CD4-positive, CD25-positive, alpha-beta regulatory T cell (primary cell): ENCODE results near the gene ZBTB8OS. TPM values are rescaled to one million over a fixed set of nuclear protein-coding genes. Genes with fewer than 3 reads are reported as not detected.
"Not testable (repeated sequence)": the region's sequence is repeated elsewhere in the genome, so short reads cannot be mapped to it uniquely, and the experiment has no call there.

ENCODE experiments used
- ATAC-seq, 2 donors: fragments of 150-1000 bp; cut with Tn5 transposase; one replicate each; pipeline ENCODE4 v1.10.0; 2021; ENCODE audit warnings: low read depth in 2 of 2, moderate number of reproducible peaks in 2 of 2, moderate library complexity in 1 of 2
- DNase-seq, 3 donors: peaks; one replicate each; pipeline versions ENCODE4 v3.0.0 to v3.0.0-alpha.2; 2012 to 2022; ENCODE audit warnings: mixed read lengths in 1 of 3
- H3K27ac ChIP-seq: one replicate; pipeline ENCODE4 v1.7.0; 2013; ENCODE audit warnings: mild to moderate bottlenecking, low read length; ENCODE audit not compliant: insufficient read depth, poor library complexity, severe bottlenecking
- H3K27me3 ChIP-seq: one replicate; pipeline ENCODE4 v1.7.0; 2013; ENCODE audit warnings: low read length; ENCODE audit not compliant: control insufficient read depth, insufficient read depth
- H3K36me3 ChIP-seq: one replicate; pipeline ENCODE4 v1.7.0; 2013; ENCODE audit warnings: mild to moderate bottlenecking, low read length, moderate library complexity; ENCODE audit not compliant: control insufficient read depth, insufficient read depth
- H3K4me1 ChIP-seq: 2 replicates; pipeline ENCODE4 v1.7.0; 2013; ENCODE audit warnings: mild to moderate bottlenecking, low read length; ENCODE audit not compliant: insufficient read depth, control insufficient read depth, poor library complexity, severe bottlenecking
- H3K4me3 ChIP-seq: one replicate; pipeline ENCODE4 v1.7.0; 2013; ENCODE audit warnings: low read depth, mild to moderate bottlenecking, low read length, moderate library complexity
- H3K9me3 ChIP-seq, 2 experiments: 1 replicate in 1 of 2; 2 replicates in 1 of 2; pipeline ENCODE4 v1.7.0; 2013; ENCODE audit warnings: low read length in 2 of 2, mild to moderate bottlenecking in 1 of 2, moderate library complexity in 1 of 2; ENCODE audit not compliant: control insufficient read depth in 2 of 2
- H3K27ac Mint-ChIP-seq, 3 donors: one replicate each; pipeline ENCODE4 v1.8.0; 2020 to 2022; ENCODE audit warnings: mild to moderate bottlenecking in 3 of 3, mixed read lengths in 3 of 3, moderate library complexity in 2 of 3
- H3K27me3 Mint-ChIP-seq: one replicate; pipeline ENCODE4 v1.8.0; 2022; ENCODE audit warnings: mild to moderate bottlenecking, mixed read lengths
- H3K36me3 Mint-ChIP-seq: one replicate; pipeline ENCODE4 v1.8.0; 2020; ENCODE audit warnings: mixed read lengths
- H3K4me1 Mint-ChIP-seq, 4 donors: one replicate each; pipeline ENCODE4 v1.8.0; 2020 to 2022; ENCODE audit warnings: mixed read lengths in 4 of 4, mild to moderate bottlenecking in 1 of 4
- H3K4me3 Mint-ChIP-seq, 4 donors: one replicate each; pipeline ENCODE4 v1.8.0; 2020 to 2022; ENCODE audit warnings: mild to moderate bottlenecking in 4 of 4, mixed read lengths in 4 of 4, moderate library complexity in 3 of 4
- H3K9me3 Mint-ChIP-seq, 7 donors: one replicate each; pipeline ENCODE4 v1.8.0; 2020 to 2022; ENCODE audit warnings: mixed read lengths in 7 of 7, mild to moderate bottlenecking in 3 of 7, moderate library complexity in 2 of 7
- polyA plus RNA-seq, 4 donors: library from polyadenylated mRNA; unstranded; fragments of 300-500 nt; fragmentation: Illumina TruSeq; gene quantifications; one replicate each; pipeline ENCODE4 v1.2.3, GENCODE V29; 2021
- total RNA-seq: library from RNA; stranded (reverse); gene quantifications from one replicate; pipeline ENCODE4 v1.2.3, GENCODE V29; 2022

Gene ZBTB8OS
- total and polyA plus RNA-seq, 5 donors from 2014 or later: 40.8 to 117 (median 79.4) TPM

- peaks cover 0 to 6% (median 0%) of the 10 kb centered on the region in 4 donors for H3K4me1 Mint-ChIP-seq
- no peaks in the 10 kb centered on the region for H3K9me3 Mint-ChIP-seq
- H3K4me3 ChIP-seq: no peak overlapping the region
- H3K27ac ChIP-seq: no peak overlapping the region
- no peaks in the 10 kb centered on the region for H3K4me1 ChIP-seq
- H3K27ac Mint-ChIP-seq: peak overlapping the region; percentile 53 to 61 (median 54)
- H3K27me3 Mint-ChIP-seq: no peaks in the 10 kb centered on the region
- no peak overlapping the region for H3K4me3 Mint-ChIP-seq
- H3K27me3 ChIP-seq: no peaks in the 10 kb centered on the region
- peaks cover 33% of the 10 kb centered on the region for H3K36me3 Mint-ChIP-seq
- peaks cover 55% of the 10 kb centered on the region for H3K36me3 ChIP-seq
- no peaks in the 10 kb centered on the region for H3K9me3 ChIP-seq
- DNase-seq (no peak), ATAC-seq (no peak)
Measured at GRCh38 chr1:32684167-32684811, 33.9 kb upstream of the ZBTB8OS start.

DNA sequence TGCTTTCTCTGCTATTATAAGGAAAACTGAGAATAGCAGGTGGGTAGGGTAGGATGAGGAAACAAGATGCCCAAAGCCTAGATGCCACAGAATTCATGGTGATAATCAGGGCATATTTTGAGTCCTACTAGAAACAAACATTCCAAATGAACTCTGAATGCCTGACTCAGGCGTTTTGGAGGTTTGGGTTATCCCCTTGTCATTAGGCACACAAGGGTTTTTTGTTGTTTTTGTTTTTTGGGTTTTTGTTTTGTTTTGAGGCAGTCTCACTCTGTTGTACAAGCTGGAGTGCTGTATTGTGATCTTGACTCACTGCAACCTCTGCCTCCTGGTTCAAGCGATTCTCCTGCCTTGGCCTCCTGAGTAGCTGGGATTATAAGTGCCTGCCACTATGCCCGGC lies 33.0 kb upstream of the ZBTB8OS start:
- Histone ChIP-seq H3K4me1 (no peaks in the 10 kb centered on the region), H3K9me3 (no peaks in the 10 kb centered on the region), H3K36me3 (peaks cover 61% of the 10 kb centered on the region), H3K27ac (no peak overlapping the region), H3K4me3 (no peak overlapping the region), H3K27me3 (no peaks in the 10 kb centered on the region)
- no peaks in the 10 kb centered on the region for H3K27me3 Mint-ChIP-seq
- no peak overlapping the region for H3K27ac Mint-ChIP-seq
- peaks cover 34% of the 10 kb centered on the region for H3K36me3 Mint-ChIP-seq
- H3K4me1 Mint-ChIP-seq: peaks cover 0 to 6% (median 0%) of the 10 kb centered on the region in 4 donors
- DNase-seq: no peak
- no peak overlapping the region for H3K4me3 Mint-ChIP-seq
- H3K9me3 Mint-ChIP-seq: no peaks in the 10 kb centered on the region
- no peak for ATAC-seq

GRCh38 chr1:32681999-32682398 lies 31.6 kb upstream of the ZBTB8OS start:
- no peak overlapping the region for H3K27ac Mint-ChIP-seq
- no peak for DNase-seq
- Histone ChIP-seq H3K4me1 (no peaks in the 10 kb centered on the region), H3K27ac (no peak overlapping the region), H3K4me3 (no peak overlapping the region), H3K9me3 (no peaks in the 10 kb centered on the region), H3K36me3 (peaks cover 71% of the 10 kb centered on the region), H3K27me3 (no peaks in the 10 kb centered on the region)
- peaks cover 0 to 6% (median 0%) of the 10 kb centered on the region in 4 donors for H3K4me1 Mint-ChIP-seq
- peaks cover 40% of the 10 kb centered on the region for H3K36me3 Mint-ChIP-seq
- no peak overlapping the region for H3K4me3 Mint-ChIP-seq
- no peaks in the 10 kb centered on the region for H3K27me3 Mint-ChIP-seq
- ATAC-seq: no peak
- H3K9me3 Mint-ChIP-seq: no peaks in the 10 kb centered on the region

GRCh38 chr1:32681509-32681908 lies 31.2 kb upstream of the ZBTB8OS start:
- no peaks in the 10 kb centered on the region for H3K27me3 Mint-ChIP-seq
- peaks cover 39% of the 10 kb centered on the region for H3K36me3 Mint-ChIP-seq
- H3K4me3 Mint-ChIP-seq: no peak overlapping the region
- ATAC-seq (no peak), DNase-seq (no peak)
- H3K36me3 ChIP-seq: peaks cover 76% of the 10 kb centered on the region
- H3K4me1 Mint-ChIP-seq: peaks cover 0 to 6% (median 0%) of the 10 kb centered on the region in 4 donors
- H3K27ac ChIP-seq: no peak overlapping the region
- no peaks in the 10 kb centered on the region for H3K9me3 Mint-ChIP-seq
- H3K27ac Mint-ChIP-seq: no peak overlapping the region
- no peaks in the 10 kb centered on the region for H3K27me3 ChIP-seq
- no peaks in the 10 kb centered on the region for H3K4me1 ChIP-seq
- H3K4me3 ChIP-seq: no peak overlapping the region
- no peaks in the 10 kb centered on the region for H3K9me3 ChIP-seq

- Histone ChIP-seq H3K27me3 (no peaks in the 10 kb centered on the region), H3K27ac (no peak overlapping the region), H3K4me3 (no peak overlapping the region), H3K4me1 (no peaks in the 10 kb centered on the region), H3K36me3 (peaks cover 77% of the 10 kb centered on the region), H3K9me3 (no peaks in the 10 kb centered on the region)
- no peak overlapping the region for H3K4me3 Mint-ChIP-seq
- H3K27ac Mint-ChIP-seq: no peak overlapping the region
- H3K36me3 Mint-ChIP-seq: peaks cover 36% of the 10 kb centered on the region
- peaks cover 0 to 6% (median under 1%) of the 10 kb centered on the region in 4 donors for H3K4me1 Mint-ChIP-seq
- H3K9me3 Mint-ChIP-seq: no peaks in the 10 kb centered on the region
- no peaks in the 10 kb centered on the region for H3K27me3 Mint-ChIP-seq
- ATAC-seq (no peak), DNase-seq (no peak)
Measured at GRCh38 chr1:32680642-32681041, 30.3 kb upstream of the ZBTB8OS start.

DNA sequence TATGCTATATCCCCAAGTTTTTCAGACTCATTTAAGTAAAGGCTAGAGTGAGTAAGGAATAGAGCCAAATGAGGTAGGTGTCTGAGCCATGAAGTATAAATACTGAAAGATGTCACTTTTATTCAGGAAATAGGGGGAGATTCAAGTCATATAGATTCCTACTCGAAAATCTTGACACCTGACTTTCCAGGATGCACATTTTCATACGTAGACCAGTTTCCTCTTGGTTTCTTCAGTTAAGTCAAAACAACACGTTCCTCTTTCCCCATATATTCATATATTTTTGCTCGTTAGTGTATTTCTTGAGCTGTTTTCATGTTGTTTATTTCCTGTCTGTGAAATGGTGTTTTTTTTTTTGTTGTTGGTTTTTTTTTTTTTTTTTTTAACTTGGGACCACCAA lies 29.6 kb upstream of the ZBTB8OS start:
- H3K4me1 ChIP-seq, H3K9me3 Mint-ChIP-seq, H3K4me3 ChIP-seq, H3K4me3 Mint-ChIP-seq, H3K4me1 Mint-ChIP-seq, H3K9me3 ChIP-seq, H3K27me3 Mint-ChIP-seq, DNase-seq, H3K27ac ChIP-seq, ATAC-seq, H3K27me3 ChIP-seq: not testable (repeated sequence)
- H3K36me3 ChIP-seq: peaks cover 74% of the 10 kb centered on the region
- H3K36me3 Mint-ChIP-seq: peaks cover 36% of the 10 kb centered on the region
- peak overlapping the region in 1 of 3 donors; percentile 48 for H3K27ac Mint-ChIP-seq

DNA sequence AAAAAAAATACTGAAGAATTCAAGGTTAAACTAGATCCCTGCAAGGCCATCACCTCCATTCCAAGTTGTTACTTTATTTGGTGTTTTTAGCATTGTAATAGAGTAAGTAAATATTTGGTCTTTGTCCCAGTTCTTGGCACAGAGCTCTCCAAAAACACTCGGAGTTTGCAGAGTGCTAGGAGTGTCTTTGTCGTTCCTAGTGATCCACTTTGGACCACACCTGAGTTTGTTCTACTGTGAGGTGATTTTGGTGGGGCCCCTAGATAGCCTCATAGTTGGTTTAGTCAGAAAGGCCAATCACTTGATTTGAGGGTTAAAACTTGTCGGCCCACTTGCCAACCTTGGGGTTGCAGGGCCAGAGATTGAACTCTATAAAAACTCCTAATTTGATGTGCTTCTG lies 26.6 kb upstream of the ZBTB8OS start:
- Histone ChIP-seq H3K4me3 (no peak overlapping the region), H3K36me3 (peaks cover 73% of the 10 kb centered on the region), H3K9me3 (no peaks in the 10 kb centered on the region), H3K27me3 (no peaks in the 10 kb centered on the region), H3K27ac (no peak overlapping the region), H3K4me1 (no peaks in the 10 kb centered on the region)
- no peak for DNase-seq
- no peaks in the 10 kb centered on the region for H3K27me3 Mint-ChIP-seq
- H3K4me1 Mint-ChIP-seq: peaks cover 0 to 6% (median 2%) of the 10 kb centered on the region in 4 donors
- H3K4me3 Mint-ChIP-seq: no peak overlapping the region
- no peak overlapping the region for H3K27ac Mint-ChIP-seq
- no peaks in the 10 kb centered on the region for H3K9me3 Mint-ChIP-seq
- no peak for ATAC-seq
- peaks cover 45% of the 10 kb centered on the region for H3K36me3 Mint-ChIP-seq

- DNase-seq, H3K4me1 ChIP-seq, H3K4me3 Mint-ChIP-seq, H3K9me3 ChIP-seq, H3K4me3 ChIP-seq, H3K27me3 ChIP-seq, H3K9me3 Mint-ChIP-seq, ATAC-seq, H3K27ac ChIP-seq, H3K27me3 Mint-ChIP-seq: not testable (repeated sequence)
- H3K36me3 ChIP-seq: peaks cover 92% of the 10 kb centered on the region
- Mint-ChIP-seq H3K27ac (peak overlapping the region in 2 of 3 donors; percentile 48 to 58), H3K36me3 (peaks cover 43% of the 10 kb centered on the region), H3K4me1 (peaks cover 4 to 22% (median 8%) of the 10 kb centered on the region in 4 donors)
Measured at GRCh38 chr1:32668716-32669115, 18.4 kb upstream of the ZBTB8OS start.
